ENCODE data around the gene RRP8.

Gene RRP8

GRCh38 chr11:6599449-6599848 is 4.0 kb downstream of the RRP8 start:
- DNase-seq: no peak

- DNase-seq: no peak
Observed at GRCh38 chr11:6598555-6598954, 4.9 kb downstream of the RRP8 start.

GRCh38 chr11:6596239-6596877 is 7.1 kb downstream of the RRP8 start:
- no peak for DNase-seq

GRCh38 chr11:6594142-6594768 is 9.2 kb downstream of the RRP8 start:
- DNase-seq: no peak

GRCh38 chr11:6588018-6588417 is 15.4 kb downstream of the RRP8 start:
- DNase-seq: no peak

- DNase-seq: no peak
Observed at GRCh38 chr11:6587360-6587953, 16.0 kb downstream of the RRP8 start.

GRCh38 chr11:6586434-6587359 is 16.7 kb downstream of the RRP8 start:
- DNase-seq: no peak

GRCh38 chr11:6584528-6584927 is 18.9 kb downstream of the RRP8 start:
- no peak for DNase-seq

- DNase-seq: no peak
Observed at GRCh38 chr11:6583584-6583983, 19.8 kb downstream of the RRP8 start.

- no peak for DNase-seq
Observed at GRCh38 chr11:6579681-6580080, 23.7 kb downstream of the RRP8 start.

GRCh38 chr11:6578134-6578533 is 25.3 kb downstream of the RRP8 start:
- DNase-seq: no peak

- DNase-seq: no peak
Observed at GRCh38 chr11:6576471-6577373, 26.7 kb downstream of the RRP8 start.

GRCh38 chr11:6574816-6575715 is 28.4 kb downstream of the RRP8 start:
- DNase-seq: no peak

- no peak for DNase-seq
Observed at GRCh38 chr11:6572215-6572614, 31.2 kb downstream of the RRP8 start.

- no peak for DNase-seq
Observed at GRCh38 chr11:6571434-6572008, 31.9 kb downstream of the RRP8 start.

GRCh38 chr11:6570691-6571427 is 32.6 kb downstream of the RRP8 start:
- DNase-seq: no peak

GRCh38 chr11:6569706-6570105 is 33.7 kb downstream of the RRP8 start:
- no peak for DNase-seq

GRCh38 chr11:6568191-6568918 is 35.1 kb downstream of the RRP8 start:
- no peak for DNase-seq

- no peak for DNase-seq
Observed at GRCh38 chr11:6567371-6567745, 36.1 kb downstream of the RRP8 start.

Data from stimulated activated naive CD4-positive, alpha-beta T cell (primary cell).